ENCODE measurements around the gene SULT1A2. TPM values are rescaled to one million over a fixed set of nuclear protein-coding genes. Genes with fewer than 3 reads are reported as not detected.

SULT1A2 gene
- total and polyA plus RNA-seq, 2 of the 13 experiments (the other 11 are each of a cell fraction or from before 2014, with no cell fraction given), result 33.0 to 34.2 TPM

- TF ChIP-seq THAP7 (CRISPR knock-in tag; IDR thresholded peaks at IDR 0.05) (no peak), AGO1 (IDR thresholded peaks at IDR 0.05; ENCODE audit: low read depth, low read length, poor library complexity, severe bottlenecking) (no peak), ZNF317 (CRISPR knock-in tag; IDR thresholded peaks at IDR 0.05) (0 out of 2 replicates have a peak, but pooled peaks have one; percentile 36), KDM3A (CRISPR knock-in tag; IDR thresholded peaks at IDR 0.05; ENCODE audit: low read depth) (no peak), TARDBP (CRISPR knock-in tag; IDR thresholded peaks at IDR 0.05) (peak; percentile 70; the same call in 1 of the 2 replicates), RNF219 (CRISPR knock-in tag; IDR thresholded peaks at IDR 0.05) (no peak), HOXA9 (CRISPR knock-in tag; IDR thresholded peaks at IDR 0.05; ENCODE audit: borderline replicate concordance) (no peak), ZFX (CRISPR knock-in tag; IDR thresholded peaks at IDR 0.05; ENCODE audit: low read depth) (peak; percentile 64; the same call in 1 of the 2 replicates), ZNF569 (CRISPR knock-in tag; IDR thresholded peaks at IDR 0.05; ENCODE audit: borderline replicate concordance) (no peak), ZIK1 (CRISPR knock-in tag; IDR thresholded peaks at IDR 0.05; ENCODE audit: borderline replicate concordance, low read depth) (no peak), CEBPG (CRISPR knock-in tag; IDR thresholded peaks at IDR 0.05) (peak; percentile 6; the same call in 1 of the 2 replicates), RBM22 (optimal IDR thresholded peaks at IDR 0.05; ENCODE audit: low read length) (no peak), ZNF414 (CRISPR knock-in tag; IDR thresholded peaks at IDR 0.05) (peak; percentile 42; the same call in 1 of the 2 replicates), MEF2D (CRISPR knock-in tag; IDR thresholded peaks at IDR 0.05) (0 out of 2 replicates have a peak, but pooled peaks have one; percentile 22), SP5 (CRISPR knock-in tag; IDR thresholded peaks at IDR 0.05; ENCODE audit: borderline replicate concordance, low read depth) (peak; percentile 81), POLR2AphosphoS5 (IDR thresholded peaks at IDR 0.05; ENCODE audit: low read depth, low read length) (peak; percentile 43; the same call in 1 of the 2 replicates), NR0B2 (CRISPR knock-in tag; IDR thresholded peaks at IDR 0.05) (no peak), BCL6 (CRISPR knock-in tag; IDR thresholded peaks at IDR 0.05) (peak; percentile 61), ZNF770 (CRISPR knock-in tag; IDR thresholded peaks at IDR 0.05) (peak; percentile 89), ZBTB38 (CRISPR knock-in tag; IDR thresholded peaks at IDR 0.05) (peak; percentile 31; the same call in 1 of the 2 replicates), MAF1 (CRISPR knock-in tag; IDR thresholded peaks at IDR 0.05; ENCODE audit: borderline replicate concordance) (no peak), CREBL2 (CRISPR knock-in tag; IDR thresholded peaks at IDR 0.05; ENCODE audit: borderline replicate concordance) (0 out of 2 replicates have a peak, but pooled peaks have one; percentile 26), ZBTB21 (CRISPR knock-in tag; IDR thresholded peaks at IDR 0.05) (no peak)
Measured at GRCh38 chr16:28597692-28598261, 927 bp upstream of the SULT1A2 start (continued).
